GM19193 (cell line): ENCODE data around the gene ANKRD11.

Source experiments
- POLR2A ChIP-seq: IDR thresholded peaks from 4 replicates; pipeline ENCODE4 v1.6.1; 2011; ENCODE audit not compliant: insufficient read depth, insufficient read length; ENCODE audit errors: extremely low read depth

ANKRD11 gene

GRCh38 chr16:89446975-89447293 is 43.4 kb downstream of the ANKRD11 start:
- no peak for TF ChIP-seq POLR2A

GRCh38 chr16:89446136-89446974 is 44.0 kb downstream of the ANKRD11 start:
- TF ChIP-seq POLR2A = no peak

- no peak for TF ChIP-seq POLR2A
These were observed 45.2 kb downstream of the ANKRD11 start for GRCh38 chr16:89445166-89445565.

GRCh38 chr16:89444728-89445127 is 45.6 kb downstream of the ANKRD11 start:
- TF ChIP-seq POLR2A = no peak

- no peak for TF ChIP-seq POLR2A
These were observed 46.1 kb downstream of the ANKRD11 start for GRCh38 chr16:89444151-89444723.

- TF ChIP-seq POLR2A = no peak
These were observed 46.7 kb downstream of the ANKRD11 start for GRCh38 chr16:89443727-89444084.

- no peak for TF ChIP-seq POLR2A
These were observed 47.2 kb downstream of the ANKRD11 start for GRCh38 chr16:89442990-89443726.

- no peak for TF ChIP-seq POLR2A
These were observed 47.8 kb downstream of the ANKRD11 start for GRCh38 chr16:89442588-89442987.

GRCh38 chr16:89439659-89440058 is 50.7 kb downstream of the ANKRD11 start:
- no peak for TF ChIP-seq POLR2A

GRCh38 chr16:89437991-89438390 is 52.4 kb downstream of the ANKRD11 start:
- no peak for TF ChIP-seq POLR2A

GRCh38 chr16:89437251-89437987 is 52.9 kb downstream of the ANKRD11 start:
- no peak for TF ChIP-seq POLR2A

GRCh38 chr16:89436366-89436765 is 54.0 kb downstream of the ANKRD11 start:
- TF ChIP-seq POLR2A = no peak

GRCh38 chr16:89434490-89434889 is 55.9 kb downstream of the ANKRD11 start:
- no peak for TF ChIP-seq POLR2A

GRCh38 chr16:89431630-89432029 is 58.7 kb downstream of the ANKRD11 start:
- TF ChIP-seq POLR2A = no peak

- no peak for TF ChIP-seq POLR2A
These were observed 59.2 kb downstream of the ANKRD11 start for GRCh38 chr16:89431158-89431584.
